HG02798 (cell line): ENCODE data around the gene FCF1.
"Not testable (repeated sequence)": the region's sequence is repeated elsewhere in the genome, so short reads cannot be mapped to it uniquely, and the experiment has no call there.

Experiments
- ATAC-seq: cut with Tn5 transposase; IDR thresholded peaks from one replicate; pipeline ENCODE4 v1.9.1; 2021; ENCODE audit warnings: mild to moderate bottlenecking; ENCODE audit not compliant: unreplicated experiment, poor library complexity

FCF1 gene

GRCh38 chr14:74697976-74698375, 15.0 kb upstream of the FCF1 start:
- no peak for ATAC-seq

GRCh38 chr14:74698465-74698864, 14.5 kb upstream of the FCF1 start:
- ATAC-seq, result no peak

GRCh38 chr14:74702293-74702692, 10.7 kb upstream of the FCF1 start:
- ATAC-seq, result no peak

GRCh38 chr14:74703043-74703442, 9.9 kb upstream of the FCF1 start:
- no peak for ATAC-seq

- no peak for ATAC-seq
These were observed 8.3 kb upstream of the FCF1 start for GRCh38 chr14:74704656-74705055.

- no peak for ATAC-seq
These were observed 7.1 kb upstream of the FCF1 start for GRCh38 chr14:74705613-74706500.

GRCh38 chr14:74710480-74710879, 2.5 kb upstream of the FCF1 start:
- ATAC-seq, result no peak

GRCh38 chr14:74711651-74712050, 1.3 kb upstream of the FCF1 start:
- ATAC-seq, result no peak

- ATAC-seq, result no peak
These were observed 421 bp downstream of the FCF1 start for GRCh38 chr14:74713395-74713735.

- ATAC-seq, result no peak
These were observed 7.6 kb downstream of the FCF1 start for GRCh38 chr14:74720526-74720925.

- ATAC-seq, result no peak
These were observed 10.2 kb downstream of the FCF1 start for GRCh38 chr14:74723134-74723533.

- no peak for ATAC-seq
These were observed 19.4 kb downstream of the FCF1 start for GRCh38 chr14:74732387-74732786.

- no peak for ATAC-seq
These were observed 20.3 kb downstream of the FCF1 start for GRCh38 chr14:74733221-74733620.

- no peak for ATAC-seq
These were observed 22.2 kb downstream of the FCF1 start for GRCh38 chr14:74735125-74735524.

- ATAC-seq, result no peak
These were observed 24.9 kb downstream of the FCF1 start for GRCh38 chr14:74737753-74738325.

GRCh38 chr14:74739293-74740030, 26.5 kb downstream of the FCF1 start:
- ATAC-seq, result no peak

GRCh38 chr14:74747237-74747636, 34.3 kb downstream of the FCF1 start:
- ATAC-seq, result no peak

GRCh38 chr14:74754157-74754556, 41.2 kb downstream of the FCF1 start:
- ATAC-seq, result no peak

- ATAC-seq, result no peak
These were observed 42.0 kb downstream of the FCF1 start for GRCh38 chr14:74754899-74755298.

GRCh38 chr14:74756326-74756725, 43.4 kb downstream of the FCF1 start:
- ATAC-seq, result no peak

- not testable (repeated sequence) for ATAC-seq
These were observed 45.6 kb downstream of the FCF1 start for GRCh38 chr14:74758505-74758904.
